Measurements from ENCODE around the gene DOCK4. TPM values are rescaled to one million over a fixed set of nuclear protein-coding genes. Genes with fewer than 3 reads are reported as not detected.

DOCK4 gene
- total and polyA plus RNA-seq, 10 of the 15 experiments (the other 5 are each of a cell fraction or from before 2014, with no cell fraction given), result 0.03 to 0.73 (median 0.38) TPM

GRCh38 chr7:112173568-112173905 is 32.7 kb downstream of the DOCK4 start:
- no peak for TF ChIP-seq BRCA1 (IDR thresholded peaks at IDR 0.05; ENCODE audit: low read depth, low read length)
- TF ChIP-seq ZNF24 (IDR thresholded peaks at IDR 0.05), result no peak
- no peak for TF ChIP-seq LARP7 (IDR thresholded peaks at IDR 0.05)
- no peak for TF ChIP-seq MTA3 (IDR thresholded peaks at IDR 0.05; ENCODE audit: borderline replicate concordance, low read length)
- TF ChIP-seq CHD2 (IDR thresholded peaks at IDR 0.05; ENCODE audit: borderline replicate concordance, low read depth, low read length), result no peak
- no peak for TF ChIP-seq IRF5 (IDR thresholded peaks at IDR 0.05; ENCODE audit: borderline replicate concordance)
- no peak for TF ChIP-seq EGR1 (IDR thresholded peaks at IDR 0.05; ENCODE audit: borderline replicate concordance in 1 of 2, low read depth in 2 of 2, low read length in 2 of 2)
- no peak for TF ChIP-seq HCFC1 (IDR thresholded peaks at IDR 0.05; ENCODE audit: low read length)
- TF ChIP-seq SKIL (IDR thresholded peaks at IDR 0.05; ENCODE audit: low read depth, poor library complexity, severe bottlenecking), result no peak
- no peak for TF ChIP-seq RAD51 (IDR thresholded peaks at IDR 0.05)
- TF ChIP-seq SMAD5 (IDR thresholded peaks at IDR 0.05; ENCODE audit: low read depth), result no peak
- TF ChIP-seq MTA2 (IDR thresholded peaks at IDR 0.05; ENCODE audit: low read depth), result no peak
- TF ChIP-seq FOXK2 (IDR thresholded peaks at IDR 0.05), result no peak
- TF ChIP-seq CHD4 (IDR thresholded peaks at IDR 0.05), result no peak
- no peak for TF ChIP-seq RCOR1 (conservative IDR thresholded peaks at IDR 0.05; ENCODE audit: low read depth, low read length)
- TF ChIP-seq MXI1 (IDR thresholded peaks at IDR 0.05; ENCODE audit: low read depth, low read length), result no peak
- no peak for TF ChIP-seq HSF1 (IDR thresholded peaks at IDR 0.05; ENCODE audit: low read depth, low read length)
- TF ChIP-seq PAX5 (IDR thresholded peaks at IDR 0.05; ENCODE audit: borderline replicate concordance, low read depth, low read length), result no peak
- TF ChIP-seq RELB (IDR thresholded peaks at IDR 0.05; ENCODE audit: low read depth), result no peak
- no peak for TF ChIP-seq FOS (IDR thresholded peaks at IDR 0.05; ENCODE audit: borderline replicate concordance, extremely low read depth, insufficient read length)
- ChIA-PET CTCF (no interaction called here), SMC1A (ENCODE audit: uncharacterized antibody, unreplicated experiment) (no interaction called here), POLR2A (interaction anchor here (0.6 kb wide), 1 partner anchor 321 kb away, joined by 3 read pairs; no protein-coding TSS in a partner anchor), RAD21 (ENCODE audit: unreplicated experiment) (no interaction called here)
- Histone ChIP-seq H3K9me3 (replicated peaks; ENCODE audit: control insufficient read depth, insufficient read depth, low read length) (no peaks in the 10 kb centered on the region), H3K36me3 (ENCODE audit: control insufficient read depth in 2 of 2, insufficient read depth in 2 of 2, low read length in 1 of 2) (no peaks in the 10 kb centered on the region), H3K27me3 (replicated peaks in 1 of 2; ENCODE audit: control insufficient read depth in 2 of 2, insufficient read depth in 2 of 2, low read length in 1 of 2) (no peaks in the 10 kb centered on the region), H3K79me2 (ENCODE audit: control insufficient read depth, insufficient read depth, low read length) (no peaks in the 10 kb centered on the region), H3K9ac (ENCODE audit: control insufficient read depth, insufficient read depth, low read length) (no peak overlapping the region), H2AFZ (ENCODE audit: control insufficient read depth, low read depth, low read length) (no peak overlapping the region), H3K4me1 (ENCODE audit: control insufficient read depth, insufficient read depth, low read length) (no peaks in the 10 kb centered on the region), H3K4me2 (ENCODE audit: control insufficient read depth, insufficient read depth) (no peak overlapping the region), H4K20me1 (ENCODE audit: control insufficient read depth, insufficient read depth) (no peaks in the 10 kb centered on the region), H3K4me3 (no peak overlapping the region), H3K27ac (ENCODE audit: control insufficient read depth, insufficient read depth) (no peak overlapping the region)
- intact Hi-C loops (cut with micrococcal nuclease; ENCODE audit: unreplicated experiment) (no loop called here), in situ Hi-C loops (cut with MboI) (no loop called here)
- WGBS (ENCODE audit: insufficient coverage, insufficient replicate concordance, low lambda C conversion rate, missing lambda C conversion rate), result 50% methylated on average over 4 of the region's 4 CpGs
- FAIRE-seq, result no peak
- BruUV-seq (replicated peaks), result no TSS peak
- ATAC-seq, result no peak
- DNase-seq (ENCODE audit: low read depth, low spot score), result no peak
